K562 (cell line): Measurements from ENCODE around the gene FRMD5.

Source experiments
- TBP ChIP-seq: optimal IDR thresholded peaks from 2 replicates; pipeline ENCODE3; 2011; ENCODE audit warnings: low read depth, low read length, improper control_type of control experiment
- ZKSCAN8 ChIP-seq: fragments of 200-800 bp; sonication (Bioruptor generic); IDR thresholded peaks from 2 replicates; pipeline ENCODE4 v1.6.1; 2016; ENCODE audit warnings: missing genetic modification characterization, missing compliant biosample characterization
- ZNF696 ChIP-seq: fragments of 250-450 bp; sonication (Bioruptor Pico); conservative IDR thresholded peaks from 2 replicates; pipeline ENCODE4 v1.4.0; 2020; ENCODE audit warnings: mild to moderate bottlenecking, moderate library complexity
- ZNF76 ChIP-seq: fragments of 250-450 bp; sonication (Bioruptor Pico); IDR thresholded peaks from 2 replicates; pipeline ENCODE4 v1.4.0; 2020; ENCODE audit warnings: mild to moderate bottlenecking, moderate library complexity, borderline replicate concordance

DNA sequence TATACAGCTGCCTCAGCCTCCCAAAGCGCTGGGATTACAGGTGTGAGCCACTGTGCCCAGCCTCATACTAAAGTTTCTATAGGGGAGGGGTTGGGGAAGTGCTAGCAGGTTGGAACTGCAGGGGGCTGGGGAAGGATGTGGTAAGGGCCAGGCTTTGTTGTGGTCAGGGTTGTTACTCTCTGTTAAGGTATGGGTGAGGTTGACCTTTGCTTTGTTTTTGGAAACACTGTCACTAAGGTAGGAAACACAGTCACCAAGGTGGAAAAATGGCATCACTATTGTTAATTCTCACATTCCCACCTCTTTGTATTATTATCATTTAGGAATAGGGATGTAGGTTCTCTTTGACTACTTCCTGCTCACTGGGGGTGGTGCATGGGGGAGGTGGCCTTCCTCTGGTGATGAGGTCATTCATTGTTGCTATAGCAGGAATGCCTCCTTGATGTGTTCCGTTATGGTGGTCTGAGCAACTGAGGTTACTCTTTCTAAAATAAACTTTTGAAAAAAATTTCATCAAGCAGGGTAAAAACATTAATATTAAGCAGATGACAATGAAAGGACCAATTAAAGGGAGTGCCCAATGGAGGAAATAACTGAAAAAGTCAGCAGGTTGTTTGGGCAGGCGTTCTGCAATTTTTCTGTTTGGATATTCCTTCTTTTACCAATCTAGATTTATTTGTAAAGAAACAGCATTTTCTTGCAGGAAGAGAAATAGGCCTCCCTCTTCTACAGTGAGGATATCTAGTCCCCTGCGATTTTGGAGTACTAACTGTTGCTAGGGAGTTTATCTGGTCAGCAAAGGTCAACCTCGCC, 217.8 kb downstream of the FRMD5 start:
- TF ChIP-seq TBP = no peak
- TF ChIP-seq ZNF696 = no peak
- no peak for TF ChIP-seq ZNF76 (CRISPR knock-in tag)
- TF ChIP-seq ZKSCAN8 (CRISPR knock-in tag) = no peak
